HCT116 (cell line): ENCODE data around the gene ZER1. TPM values are rescaled to one million over a fixed set of nuclear protein-coding genes. Genes with fewer than 3 reads are reported as not detected.

Source experiments
- ATAC-seq: fragments of 200-7000 bp; cut with Tn5 transposase; 2 replicates; pipeline ENCODE4 v1.9.1; 2020; ENCODE audit warnings: mild to moderate bottlenecking, moderate library complexity
- BruUV-seq: library from RNA; stranded (reverse); fragments of 400-500 nt; replicated peaks from 2 replicates; lab custom pipeline; 2021; lab: Mats Ljungman, UMichigan
- CTCF ChIA-PET: fragments of 300-600 bp; sonication (Branson Sonifier 250); formaldehyde crosslinking; loops from one replicate; lab custom pipeline; 2021; ENCODE audit warnings: antibody characterized with exemption; lab: Charles Lee
- POLR2A ChIA-PET: fragments of 300-600, 350-600 bp; sonication (Branson Sonifier 250); formaldehyde crosslinking; loops from one replicate; lab custom pipeline; 2021; ENCODE audit warnings: antibody characterized with exemption; lab: Charles Lee
- RAD21 ChIA-PET, 2 experiments: fragments of 300-600 bp; sonication (Branson Sonifier 250); formaldehyde crosslinking; loops; one replicate each; lab custom pipeline; 2023; ENCODE audit warnings: low total read pairs in 2 of 2; ENCODE audit not compliant: uncharacterized antibody in 2 of 2, unreplicated experiment in 2 of 2, low non-redundant PET in 1 of 2; lab: Charles Lee
- DNase-seq: peaks from one replicate; pipeline ENCODE4 v3.0.0-alpha.2; 2010; ENCODE audit warnings: low read depth, low spot score
- H2AFZ ChIP-seq: fragments of 200-600 bp; shearing (Covaris generic), sonication (generic); 2 replicates; pipeline ENCODE4 v1.6.1; 2017; ENCODE audit warnings: low read depth, mixed run types, mixed read lengths, antibody characterized with exemption, low read length; ENCODE audit not compliant: poor library complexity, severe bottlenecking
- H3K27ac ChIP-seq: 2 replicates; pipeline ENCODE4 v1.5.1; 2012; ENCODE audit warnings: low read depth, low read length
- H3K27me3 ChIP-seq: fragments of 200-600 bp; sonication (generic); 2 replicates; pipeline ENCODE4 v1.6.1; 2016; ENCODE audit warnings: mixed run types, low read length, mixed read lengths; ENCODE audit not compliant: insufficient read depth
- H3K36me3 ChIP-seq, 2 experiments: fragments of 200-500 bp in 1 of 2; fragments of 200-600 bp in 1 of 2; sonication (Bioruptor generic) in 1 of 2; sonication (generic) in 1 of 2; 2 replicates each; pipeline versions ENCODE4 v1.5.1 to v1.6.1; 2014 to 2016; ENCODE audit warnings: low read length in 2 of 2, inconsistent platforms in 1 of 2, mixed read lengths in 1 of 2, mixed run types in 1 of 2; ENCODE audit not compliant: insufficient read depth in 2 of 2, control insufficient read depth in 1 of 2
- H3K4me1 ChIP-seq, 2 experiments: fragments of 200-600 bp in 1 of 2; sonication (generic) in 1 of 2; 2 replicates each; pipeline versions ENCODE4 v1.5.1 to v1.6.1; 2012 to 2017; ENCODE audit warnings: low read length in 2 of 2, inconsistent platforms in 1 of 2, mild to moderate bottlenecking in 1 of 2, mixed read lengths in 1 of 2, mixed run types in 1 of 2, moderate library complexity in 1 of 2; ENCODE audit not compliant: insufficient read depth in 2 of 2, control insufficient read depth in 1 of 2
- H3K4me2 ChIP-seq: fragments of 200-600 bp; sonication (generic); 2 replicates; pipeline ENCODE4 v1.6.1; 2017; ENCODE audit warnings: mixed run types, low read length, mixed read lengths
- H3K4me3 ChIP-seq, 2 experiments: fragments of 200-600 bp in 1 of 2; sonication (generic) in 1 of 2; replicated peaks in 1 of 2; 2 replicates each; pipeline ENCODE4 v1.5.1; 2011 to 2016; ENCODE audit warnings: low read length in 2 of 2, control low read depth in 1 of 2, low read depth in 1 of 2, mild to moderate bottlenecking in 1 of 2, mixed read lengths in 1 of 2, mixed run types in 1 of 2
- H3K79me2 ChIP-seq: fragments of 200-600 bp; sonication (generic); 2 replicates; pipeline ENCODE4 v1.6.1; 2017; ENCODE audit warnings: mild to moderate bottlenecking, mixed run types, low read length, moderate library complexity, mixed read lengths; ENCODE audit not compliant: insufficient read depth
- H3K9ac ChIP-seq: fragments of 200-600 bp; sonication (generic); 2 replicates; pipeline ENCODE4 v1.6.1; 2016; ENCODE audit warnings: low read length, mixed read lengths
- H3K9me2 ChIP-seq: fragments of 200-600 bp; sonication (generic), shearing (Covaris generic); 2 replicates; pipeline ENCODE4 v1.6.1; 2017; ENCODE audit warnings: mixed run types, mild to moderate bottlenecking, moderate library complexity; ENCODE audit not compliant: insufficient read depth
- H3K9me3 ChIP-seq, 2 experiments: fragments of 200-500 bp in 1 of 2; fragments of 200-600 bp in 1 of 2; sonication (Bioruptor generic) in 1 of 2; sonication (generic) in 1 of 2; 2 replicates each; pipeline ENCODE4 v1.6.1; 2014 to 2017; ENCODE audit warnings: low read length in 2 of 2, mixed read lengths in 2 of 2, inconsistent platforms in 1 of 2, low read depth in 1 of 2, mild to moderate bottlenecking in 1 of 2, mixed run types in 1 of 2, moderate library complexity in 1 of 2; ENCODE audit not compliant: control insufficient read depth in 1 of 2, insufficient read depth in 1 of 2
- H4K20me1 ChIP-seq: fragments of 200-600 bp; sonication (generic), shearing (Covaris generic); 2 replicates; pipeline ENCODE4 v1.6.1; 2017; ENCODE audit warnings: mixed run types, mild to moderate bottlenecking, moderate library complexity; ENCODE audit not compliant: insufficient read depth
- CEBPB ChIP-seq: IDR thresholded peaks from 2 replicates; pipeline ENCODE4 v1.6.1; 2012; ENCODE audit warnings: low read depth
- ELF1 ChIP-seq: IDR thresholded peaks from 2 replicates; pipeline ENCODE4 v1.6.1; 2012; ENCODE audit warnings: low read depth, borderline replicate concordance
- EZH2 ChIP-seq: fragments of 200-600 bp; sonication (generic); IDR thresholded peaks from 2 replicates; pipeline ENCODE4 v1.6.1; 2017; ENCODE audit warnings: antibody characterized with exemption, mixed run types
- JUND ChIP-seq: IDR thresholded peaks from 2 replicates; pipeline ENCODE4 v1.6.1; 2012
- POLR2A ChIP-seq: IDR thresholded peaks from 2 replicates; pipeline ENCODE4 v1.7.0; 2011; ENCODE audit warnings: borderline replicate concordance; ENCODE audit not compliant: insufficient read depth, insufficient read length; ENCODE audit errors: extremely low read depth
- POLR2AphosphoS5 ChIP-seq: IDR thresholded peaks from 2 replicates; pipeline ENCODE4 v1.6.1; 2011; ENCODE audit warnings: mild to moderate bottlenecking, low read depth, low read length, moderate library complexity
- RAD21 ChIP-seq: IDR thresholded peaks from 2 replicates; pipeline ENCODE4 v1.6.1; 2012; ENCODE audit warnings: low read depth, mild to moderate bottlenecking
- SRF ChIP-seq: IDR thresholded peaks from 2 replicates; pipeline ENCODE4 v1.6.1; 2012; ENCODE audit warnings: low read depth
- TCF7L2 ChIP-seq: IDR thresholded peaks from 2 replicates; pipeline ENCODE4 v1.7.0; 2011; ENCODE audit warnings: borderline replicate concordance, inconsistent platforms; ENCODE audit not compliant: insufficient read depth, insufficient read length; ENCODE audit errors: extremely low read depth
- ZFX ChIP-seq: fragments of 450-650 bp; IDR thresholded peaks from 2 replicates; pipeline ENCODE4 v1.6.1; 2017
- intact Hi-C: fragments of 100-400 bp; cut with micrococcal nuclease; formaldehyde crosslinking; loops from 2 replicates; pipeline ENCODE4 v1.10.0; 2022
- total RNA-seq: library from RNA; stranded (reverse); gene quantifications from one replicate; pipeline ENCODE4 v1.2.1, GENCODE V29; 2021; ENCODE audit not compliant: unreplicated experiment
- TF ChIP-seq, protein P1 (sequence below), 3 experiments: fragments of 200-600 bp in 1 of 3; sonication (generic) in 1 of 3; IDR thresholded peaks in 2 of 3; conservative IDR thresholded peaks in 1 of 3; 2 replicates each; pipeline ENCODE4 v1.5.1; 2012 to 2017; ENCODE audit warnings: low read depth in 2 of 3, low read length in 2 of 3, antibody characterized with exemption in 1 of 3, borderline replicate concordance in 1 of 3, control low read depth in 1 of 3, mild to moderate bottlenecking in 1 of 3, mixed read lengths in 1 of 3, mixed run types in 1 of 3, moderate library complexity in 1 of 3; ENCODE audit not compliant: insufficient read depth in 1 of 3
- TF ChIP-seq, protein P2 (sequence below): IDR thresholded peaks from 2 replicates; pipeline ENCODE4 v1.6.1; 2012; ENCODE audit warnings: low read depth

The ZER1 gene
- total RNA-seq, 1 experiment from 2014 or later = 18.0 TPM

DNA sequence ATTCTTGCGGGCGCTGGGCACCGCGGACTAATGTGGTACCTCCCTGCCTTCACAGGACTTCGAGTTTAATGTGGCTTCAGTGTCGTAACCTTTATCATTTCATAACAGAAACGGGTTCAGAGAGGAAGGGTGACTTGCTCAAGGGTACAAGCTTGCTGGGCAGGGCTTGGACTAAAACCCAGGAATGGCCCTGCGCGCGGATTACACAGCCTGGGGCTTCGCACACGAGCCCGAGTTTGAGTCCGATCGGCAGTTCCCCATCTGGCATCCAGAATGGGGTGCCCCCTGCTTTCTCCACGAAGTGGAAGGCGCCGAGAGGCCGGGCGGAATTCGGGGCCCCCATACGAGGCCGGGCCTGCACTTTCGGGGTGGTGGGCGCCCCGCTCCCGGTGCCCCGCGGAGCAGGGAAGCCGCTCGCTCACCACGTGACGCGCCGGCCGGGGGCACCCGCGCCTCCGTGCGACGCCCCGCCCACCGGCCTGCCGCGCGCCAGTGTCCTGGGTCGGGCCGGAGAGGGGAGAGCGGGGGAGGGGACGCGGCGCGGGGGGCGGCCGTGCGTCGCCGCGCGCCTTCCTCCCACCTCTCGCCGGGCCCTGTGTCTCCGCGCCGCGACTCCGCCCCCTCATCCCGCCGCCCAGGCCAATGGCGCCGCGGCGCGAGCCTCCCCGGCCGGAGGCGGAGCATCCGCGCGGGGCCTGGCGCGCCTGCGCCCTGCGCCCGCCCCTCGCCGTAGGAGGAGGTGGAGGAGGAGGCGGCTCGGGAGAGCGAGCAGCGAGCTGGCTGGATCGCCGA lies 83.0 kb downstream of the ZER1 start, which contains the start of gene SET:
Gene SET (plus strand): TSS at position 722 of the 792 bp plus-strand sequence. CDS start 361 bp downstream, outside the sequence.
- DNase-seq = peak; percentile 77
- TF ChIP-seq ELF1 (no peak), RAD21 (no peak), SRF (no peak), POLR2AphosphoS5 (peak; percentile 92), TCF7L2 (peak; percentile 46), ZFX (peak; percentile 16; the same call in 1 of the 2 replicates), POLR2A (peak; percentile 90)
- Histone ChIP-seq H3K9me2 (no peaks in the 10 kb centered on the region), H3K4me2 (peak within 1 kb of the TSS; percentile 98), H3K27me3 (no peaks in the 10 kb centered on the region), H3K27ac (peak within 1 kb of the TSS; percentile 92), H3K4me3 (peak within 1 kb of the TSS; percentile 90 to 100), H3K9ac (peak within 1 kb of the TSS; percentile 99), H3K9me3 (no peaks in the 10 kb centered on the region), H4K20me1 (peaks cover 32% of the 10 kb centered on the region; the same call in 1 of the 2 replicates), H3K36me3 (peaks cover 29 to 36% of the 10 kb centered on the region in 2 experiments), H3K79me2 (peaks cover 72% of the 10 kb centered on the region), H2AFZ (no peak within 1 kb of the TSS), H3K4me1 (peaks cover 25 to 49% of the 10 kb centered on the region in 2 experiments)
- ATAC-seq = peak; percentile 77
- CTCF ChIA-PET = interaction anchor here (0.6 to 1.8 kb wide), 3 partner anchors 13 to 53 kb away, joined by 3 to 6 read pairs (median 4); partner anchors contain the start of gene PKN3
- intact Hi-C loops = no loop called here
- BruUV-seq = no TSS peak
- RAD21 ChIA-PET = interaction anchor here in 1 of 2 experiments (0.6 kb wide), 1 partner anchor 43 kb away, joined by 3 read pairs; no protein-coding TSS in a partner anchor
- POLR2A ChIA-PET = interaction anchor here (1.3 kb wide), 1 partner anchor 9 kb away, joined by 5 read pairs; no protein-coding TSS in a partner anchor

DNA sequence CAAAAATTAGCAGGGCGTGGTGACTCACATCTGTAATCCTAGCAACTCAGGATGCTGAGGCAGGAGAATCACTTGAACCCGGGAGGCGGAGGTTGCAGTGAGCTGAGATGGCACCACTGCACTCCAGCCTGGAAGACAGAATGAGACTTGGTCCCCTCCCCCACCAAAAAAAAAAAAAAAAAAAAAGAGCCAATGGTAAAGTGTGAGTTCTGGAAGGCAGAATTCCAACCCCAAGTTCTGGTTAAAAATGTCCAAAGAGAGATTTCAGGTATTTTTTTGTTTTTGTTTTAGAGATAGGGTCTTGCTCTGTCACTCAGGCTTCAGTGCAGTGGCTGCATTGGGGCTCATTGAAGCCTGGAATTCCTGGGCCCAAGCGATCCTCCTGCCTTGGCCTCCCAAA lies 84.3 kb downstream of the ZER1 start:
- peaks cover 31 to 52% of the 10 kb centered on the region in 2 experiments for H3K4me1 ChIP-seq
- no peak for DNase-seq
- ChIA-PET POLR2A (interaction anchor here (0.6 kb wide), 1 partner anchor 24 kb away, joined by 5 read pairs; no protein-coding TSS in a partner anchor), CTCF (interaction anchor here (1.8 kb wide), 1 partner anchor 15 kb away, joined by 6 read pairs; the partner anchor contains the start of gene PKN3), RAD21 (no interaction called here)
- 0 out of 2 replicates have a peak overlapping the region, but pooled peaks have one; percentile 90 for H3K4me2 ChIP-seq
- H3K9ac ChIP-seq = no peak overlapping the region
- no peak overlapping the region for H2AFZ ChIP-seq
- H3K27ac ChIP-seq = 0 out of 2 replicates have a peak overlapping the region, but pooled peaks have one; percentile 86
- intact Hi-C loops = no loop called here
- ATAC-seq = no peak
- peaks cover 71% of the 10 kb centered on the region for H3K79me2 ChIP-seq
- H3K36me3 ChIP-seq = peaks cover 17 to 23% of the 10 kb centered on the region in 2 experiments; a peak in 3 of 4 replicates
- no peak overlapping the region for H3K4me3 ChIP-seq
- BruUV-seq = no TSS peak
- no peaks in the 10 kb centered on the region for H3K27me3 ChIP-seq
- H4K20me1 ChIP-seq = peaks cover 20% of the 10 kb centered on the region; the same call in 1 of the 2 replicates
- no peaks in the 10 kb centered on the region for H3K9me2 ChIP-seq
- no peaks in the 10 kb centered on the region for H3K9me3 ChIP-seq
- no peak for TF ChIP-seq POLR2AphosphoS5
- TF ChIP-seq, protein P1, sequence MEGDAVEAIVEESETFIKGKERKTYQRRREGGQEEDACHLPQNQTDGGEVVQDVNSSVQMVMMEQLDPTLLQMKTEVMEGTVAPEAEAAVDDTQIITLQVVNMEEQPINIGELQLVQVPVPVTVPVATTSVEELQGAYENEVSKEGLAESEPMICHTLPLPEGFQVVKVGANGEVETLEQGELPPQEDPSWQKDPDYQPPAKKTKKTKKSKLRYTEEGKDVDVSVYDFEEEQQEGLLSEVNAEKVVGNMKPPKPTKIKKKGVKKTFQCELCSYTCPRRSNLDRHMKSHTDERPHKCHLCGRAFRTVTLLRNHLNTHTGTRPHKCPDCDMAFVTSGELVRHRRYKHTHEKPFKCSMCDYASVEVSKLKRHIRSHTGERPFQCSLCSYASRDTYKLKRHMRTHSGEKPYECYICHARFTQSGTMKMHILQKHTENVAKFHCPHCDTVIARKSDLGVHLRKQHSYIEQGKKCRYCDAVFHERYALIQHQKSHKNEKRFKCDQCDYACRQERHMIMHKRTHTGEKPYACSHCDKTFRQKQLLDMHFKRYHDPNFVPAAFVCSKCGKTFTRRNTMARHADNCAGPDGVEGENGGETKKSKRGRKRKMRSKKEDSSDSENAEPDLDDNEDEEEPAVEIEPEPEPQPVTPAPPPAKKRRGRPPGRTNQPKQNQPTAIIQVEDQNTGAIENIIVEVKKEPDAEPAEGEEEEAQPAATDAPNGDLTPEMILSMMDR (IDR thresholded peaks at IDR 0.05 in 2 of 3, conservative IDR thresholded peaks at IDR 0.05 in 1 of 3; ENCODE audit: borderline replicate concordance in 1 of 3, insufficient read depth in 1 of 3, low read depth in 2 of 3, low read length in 2 of 3) = no peak
- TF ChIP-seq, protein P2, sequence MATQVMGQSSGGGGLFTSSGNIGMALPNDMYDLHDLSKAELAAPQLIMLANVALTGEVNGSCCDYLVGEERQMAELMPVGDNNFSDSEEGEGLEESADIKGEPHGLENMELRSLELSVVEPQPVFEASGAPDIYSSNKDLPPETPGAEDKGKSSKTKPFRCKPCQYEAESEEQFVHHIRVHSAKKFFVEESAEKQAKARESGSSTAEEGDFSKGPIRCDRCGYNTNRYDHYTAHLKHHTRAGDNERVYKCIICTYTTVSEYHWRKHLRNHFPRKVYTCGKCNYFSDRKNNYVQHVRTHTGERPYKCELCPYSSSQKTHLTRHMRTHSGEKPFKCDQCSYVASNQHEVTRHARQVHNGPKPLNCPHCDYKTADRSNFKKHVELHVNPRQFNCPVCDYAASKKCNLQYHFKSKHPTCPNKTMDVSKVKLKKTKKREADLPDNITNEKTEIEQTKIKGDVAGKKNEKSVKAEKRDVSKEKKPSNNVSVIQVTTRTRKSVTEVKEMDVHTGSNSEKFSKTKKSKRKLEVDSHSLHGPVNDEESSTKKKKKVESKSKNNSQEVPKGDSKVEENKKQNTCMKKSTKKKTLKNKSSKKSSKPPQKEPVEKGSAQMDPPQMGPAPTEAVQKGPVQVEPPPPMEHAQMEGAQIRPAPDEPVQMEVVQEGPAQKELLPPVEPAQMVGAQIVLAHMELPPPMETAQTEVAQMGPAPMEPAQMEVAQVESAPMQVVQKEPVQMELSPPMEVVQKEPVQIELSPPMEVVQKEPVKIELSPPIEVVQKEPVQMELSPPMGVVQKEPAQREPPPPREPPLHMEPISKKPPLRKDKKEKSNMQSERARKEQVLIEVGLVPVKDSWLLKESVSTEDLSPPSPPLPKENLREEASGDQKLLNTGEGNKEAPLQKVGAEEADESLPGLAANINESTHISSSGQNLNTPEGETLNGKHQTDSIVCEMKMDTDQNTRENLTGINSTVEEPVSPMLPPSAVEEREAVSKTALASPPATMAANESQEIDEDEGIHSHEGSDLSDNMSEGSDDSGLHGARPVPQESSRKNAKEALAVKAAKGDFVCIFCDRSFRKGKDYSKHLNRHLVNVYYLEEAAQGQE = no peak
- no peak for TF ChIP-seq RAD21
- no peak for TF ChIP-seq CEBPB
- no peak for TF ChIP-seq EZH2
- TF ChIP-seq JUND = no peak
- TF ChIP-seq TCF7L2 = no peak
